IPS-18c (cell line): Measurements from ENCODE around the gene PPP1R12B.
"Not testable (repeated sequence)": the region's sequence is repeated elsewhere in the genome, so short reads cannot be mapped to it uniquely, and the experiment has no call there.

Experiments
- H3K4me3 ChIP-seq: 2 replicates; pipeline ENCODE4 v1.7.0; 2013; ENCODE audit warnings: low read depth, mild to moderate bottlenecking, low read length, moderate library complexity; ENCODE audit not compliant: insufficient read depth
- H3K9me3 ChIP-seq: one replicate; pipeline ENCODE4 v1.6.1; 2013; ENCODE audit warnings: mild to moderate bottlenecking, low read length, moderate library complexity; ENCODE audit not compliant: control insufficient read depth, insufficient read depth

PPP1R12B gene

GRCh38 chr1:202551683-202552082 lies 203.2 kb downstream of the PPP1R12B start:
- Histone ChIP-seq H3K4me3 (no peak overlapping the region), H3K9me3 (no peaks in the 10 kb centered on the region)

DNA sequence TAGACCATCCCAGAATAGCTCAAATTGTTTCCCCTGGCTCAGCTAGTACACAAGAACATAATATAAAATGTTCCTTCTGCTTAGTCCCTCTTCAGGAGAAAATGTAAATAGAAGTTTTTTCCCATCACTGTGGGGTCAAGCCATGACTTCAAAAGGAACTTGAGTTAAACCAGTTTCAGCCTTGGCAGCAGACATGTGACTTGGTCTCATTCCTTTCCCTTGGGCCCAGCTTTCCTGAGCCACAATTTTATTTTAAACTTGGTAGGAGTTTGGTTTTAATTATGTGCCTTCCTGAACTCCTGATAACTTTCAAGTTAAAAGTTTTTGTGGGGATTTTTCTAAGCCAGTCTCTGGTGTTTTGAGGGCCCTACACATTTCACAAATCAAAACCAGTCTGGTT lies 204.1 kb downstream of the PPP1R12B start:
- H3K4me3 ChIP-seq, H3K9me3 ChIP-seq: not testable (repeated sequence)

DNA sequence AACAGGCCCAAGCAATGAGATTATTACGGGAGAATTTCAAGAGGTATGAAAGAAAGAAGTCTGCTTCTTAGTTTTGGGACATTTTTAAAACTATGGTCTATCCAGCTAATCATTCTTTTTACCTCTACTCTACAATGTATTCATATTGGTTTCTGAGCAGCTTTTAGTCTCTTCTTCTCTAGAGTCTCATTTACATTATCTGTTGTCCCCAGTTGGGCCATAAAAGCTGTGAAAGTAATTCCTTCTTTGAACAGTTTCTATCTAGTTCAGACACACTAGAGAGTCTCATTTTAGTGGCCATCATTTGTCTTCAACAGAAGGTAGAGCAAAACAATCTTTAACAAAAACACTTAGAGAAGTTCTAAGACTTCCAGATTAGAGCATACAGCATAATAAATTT lies 204.6 kb downstream of the PPP1R12B start:
- not testable (repeated sequence) for H3K9me3 ChIP-seq, H3K4me3 ChIP-seq

DNA sequence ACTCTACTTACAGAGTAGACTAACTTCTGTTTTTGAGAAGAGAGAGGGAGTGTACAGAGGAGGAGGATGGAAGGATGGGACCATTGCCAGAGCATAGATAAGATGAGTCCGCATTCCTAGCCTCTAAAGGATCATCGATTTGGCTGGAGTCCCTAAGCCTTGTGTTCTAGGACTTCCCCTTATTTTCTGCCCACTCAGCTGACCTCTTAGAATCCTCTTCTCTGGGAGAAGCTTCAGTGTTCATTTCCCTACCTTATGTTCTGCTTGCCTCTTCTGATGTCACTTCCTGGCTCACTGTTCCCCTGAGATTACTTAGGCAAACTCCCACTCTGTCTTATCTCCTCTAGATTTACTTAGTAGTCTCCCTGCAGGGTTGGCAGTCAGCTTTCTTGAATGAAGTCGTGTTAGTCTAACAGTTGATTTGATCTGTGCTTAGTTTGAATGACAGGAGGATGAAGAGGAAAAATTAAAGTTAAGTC lies 205.1 kb downstream of the PPP1R12B start:
- Histone ChIP-seq H3K4me3 (no peak overlapping the region), H3K9me3 (no peaks in the 10 kb centered on the region)

DNA sequence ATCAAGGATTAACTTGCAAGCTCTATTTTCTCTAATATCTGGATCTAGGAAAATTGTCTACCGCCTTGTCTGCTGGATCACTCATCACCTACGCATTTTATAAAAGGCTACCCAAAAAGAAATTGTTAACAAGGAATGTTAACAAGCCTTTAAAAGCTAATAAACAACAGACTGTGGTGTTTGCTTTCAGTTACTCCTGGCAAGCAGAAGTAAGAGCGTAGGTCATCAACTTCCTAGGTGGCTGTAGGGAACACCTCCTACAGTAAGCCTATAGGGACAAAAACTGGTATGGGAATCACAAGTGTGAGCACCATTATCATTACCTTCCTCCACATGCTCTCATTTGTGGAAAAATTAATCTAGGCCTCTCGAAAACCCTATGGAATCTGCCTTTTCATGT lies 206.1 kb downstream of the PPP1R12B start:
- not testable (repeated sequence) for H3K9me3 ChIP-seq, H3K4me3 ChIP-seq

DNA sequence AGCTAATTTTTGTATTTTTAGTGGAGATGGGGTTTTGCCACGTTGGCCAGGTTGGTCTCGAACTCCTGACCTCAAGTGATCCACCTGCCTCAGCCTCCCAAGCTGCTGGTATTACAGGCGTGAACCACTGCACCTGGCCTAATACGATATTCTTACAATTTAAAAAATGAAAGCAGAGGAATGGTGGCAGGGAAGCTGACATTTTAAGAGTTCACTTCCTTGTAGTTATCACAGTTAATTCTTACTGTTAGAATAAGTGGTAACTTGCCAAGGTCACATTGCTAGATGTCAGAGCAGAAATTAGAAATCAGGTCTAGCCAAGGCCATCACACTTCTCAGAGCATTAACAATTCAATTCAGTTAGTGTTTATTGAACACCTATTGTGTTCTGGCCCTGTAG lies 207.5 kb downstream of the PPP1R12B start:
- H3K4me3 ChIP-seq, H3K9me3 ChIP-seq: not testable (repeated sequence)

- H3K4me3 ChIP-seq, H3K9me3 ChIP-seq: not testable (repeated sequence)
Observed at GRCh38 chr1:202557662-202558061, 209.2 kb downstream of the PPP1R12B start.

- Histone ChIP-seq H3K9me3 (no peaks in the 10 kb centered on the region), H3K4me3 (no peak overlapping the region)
Observed at GRCh38 chr1:202561240-202561639, 212.7 kb downstream of the PPP1R12B start.

- no peak overlapping the region for H3K4me3 ChIP-seq
- H3K9me3 ChIP-seq: no peaks in the 10 kb centered on the region
Observed at GRCh38 chr1:202561726-202562443, 213.4 kb downstream of the PPP1R12B start.

- Histone ChIP-seq H3K4me3 (no peak overlapping the region), H3K9me3 (no peaks in the 10 kb centered on the region)
Observed at GRCh38 chr1:202562444-202563060, 214.1 kb downstream of the PPP1R12B start.

DNA sequence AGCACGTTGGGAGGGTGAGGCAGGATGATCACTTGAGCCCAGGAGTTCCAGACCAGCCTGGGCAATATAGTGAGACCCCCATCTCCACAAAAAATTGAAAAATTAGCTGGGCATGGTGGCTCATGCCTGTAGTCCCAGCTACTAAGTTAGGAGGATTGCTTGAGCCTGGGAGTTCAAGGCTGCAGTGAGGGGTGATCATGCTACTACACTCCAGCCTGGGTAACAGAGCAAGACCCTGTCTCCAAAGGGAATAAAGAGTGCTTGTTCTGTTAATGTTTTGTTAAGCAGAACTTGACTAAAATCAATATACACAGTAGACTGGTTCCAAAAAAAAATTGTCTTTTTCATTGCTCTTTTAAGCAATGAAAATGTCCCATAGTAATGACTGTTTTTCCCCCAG lies 215.3 kb downstream of the PPP1R12B start:
- no peak overlapping the region for H3K4me3 ChIP-seq

GRCh38 chr1:202564958-202565495 lies 216.5 kb downstream of the PPP1R12B start:
- H3K4me3 ChIP-seq: no peak overlapping the region
- no peaks in the 10 kb centered on the region for H3K9me3 ChIP-seq

More for the DNA sequence above, 215.3 kb downstream of the PPP1R12B start:
- H3K9me3 ChIP-seq: no peaks in the 10 kb centered on the region

DNA sequence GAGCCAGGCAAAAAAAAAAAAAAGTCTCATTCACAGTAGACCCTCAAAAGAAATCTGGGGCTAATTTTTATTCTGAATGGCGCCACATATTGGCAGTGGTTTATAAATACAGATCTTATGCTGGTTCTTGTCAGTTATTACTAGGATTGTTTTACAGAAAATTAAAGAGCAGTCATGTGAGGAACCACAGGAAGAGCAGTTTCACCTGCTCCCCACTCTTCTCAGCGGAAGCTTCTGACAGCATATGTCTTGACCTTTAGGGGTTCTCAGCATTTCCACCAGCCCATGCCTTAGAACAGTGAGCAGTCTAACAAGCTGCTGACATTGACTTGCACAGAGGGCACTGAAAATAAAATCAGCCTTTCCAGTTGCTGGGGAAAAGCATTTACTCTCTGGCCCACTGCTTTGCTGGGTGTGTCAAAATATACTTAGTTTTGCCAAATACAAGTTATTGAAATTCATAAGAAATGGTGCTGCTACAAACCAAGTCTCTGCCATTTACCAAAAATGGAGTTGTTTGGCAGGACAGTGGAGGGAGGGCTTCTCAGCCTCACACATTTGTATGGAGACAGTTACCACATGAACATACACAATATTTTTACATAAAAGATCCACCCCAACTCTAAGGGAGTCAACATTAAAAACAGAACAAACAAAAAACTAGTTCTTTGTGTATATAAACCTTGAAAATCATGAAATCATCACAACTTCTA lies 217.5 kb downstream of the PPP1R12B start:
- H3K9me3 ChIP-seq: no peaks in the 10 kb centered on the region
- no peak overlapping the region for H3K4me3 ChIP-seq

DNA sequence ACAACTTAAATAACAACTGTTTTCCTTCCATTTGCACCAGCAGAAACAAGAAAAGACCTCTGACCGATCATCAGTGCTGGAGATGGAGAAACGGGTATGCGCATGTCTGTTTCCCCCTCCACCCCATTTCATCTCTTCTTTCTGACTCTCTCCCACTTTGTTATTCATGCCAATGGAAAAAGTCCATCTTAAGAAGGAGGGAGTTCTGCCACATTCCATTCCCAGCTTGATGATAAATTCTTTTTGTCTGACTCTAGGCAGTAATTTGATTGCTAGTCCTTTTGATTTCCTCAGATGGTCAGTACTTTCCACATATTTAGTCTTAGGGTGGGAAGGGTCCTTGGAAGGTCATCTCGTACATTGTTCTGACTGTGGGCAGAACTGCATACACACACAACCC lies 219.2 kb downstream of the PPP1R12B start:
- H3K4me3 ChIP-seq: no peak overlapping the region
- H3K9me3 ChIP-seq: no peaks in the 10 kb centered on the region

- no peak overlapping the region for H3K4me3 ChIP-seq
- no peaks in the 10 kb centered on the region for H3K9me3 ChIP-seq
Observed at GRCh38 chr1:202568410-202568809, 219.9 kb downstream of the PPP1R12B start.

DNA sequence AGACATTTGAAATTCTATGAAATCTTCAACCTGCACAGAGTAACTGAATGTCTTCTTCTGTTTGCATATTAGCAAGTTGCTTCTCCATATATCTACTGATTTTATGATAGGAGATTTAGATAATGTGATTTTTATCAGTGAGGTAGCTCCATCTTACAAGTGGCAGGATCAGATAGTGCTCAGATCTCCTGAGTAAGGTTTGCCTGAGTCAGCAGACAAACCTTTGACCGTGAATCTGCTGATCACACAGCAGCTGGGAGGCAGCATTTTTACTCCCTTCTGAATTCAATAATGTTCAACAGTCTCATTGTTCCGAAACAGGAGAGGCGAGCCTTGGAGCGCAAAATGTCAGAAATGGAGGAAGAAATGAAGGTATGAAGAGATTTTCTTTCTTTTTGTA lies 220.3 kb downstream of the PPP1R12B start:
- Histone ChIP-seq H3K4me3 (no peak overlapping the region), H3K9me3 (no peaks in the 10 kb centered on the region)

DNA sequence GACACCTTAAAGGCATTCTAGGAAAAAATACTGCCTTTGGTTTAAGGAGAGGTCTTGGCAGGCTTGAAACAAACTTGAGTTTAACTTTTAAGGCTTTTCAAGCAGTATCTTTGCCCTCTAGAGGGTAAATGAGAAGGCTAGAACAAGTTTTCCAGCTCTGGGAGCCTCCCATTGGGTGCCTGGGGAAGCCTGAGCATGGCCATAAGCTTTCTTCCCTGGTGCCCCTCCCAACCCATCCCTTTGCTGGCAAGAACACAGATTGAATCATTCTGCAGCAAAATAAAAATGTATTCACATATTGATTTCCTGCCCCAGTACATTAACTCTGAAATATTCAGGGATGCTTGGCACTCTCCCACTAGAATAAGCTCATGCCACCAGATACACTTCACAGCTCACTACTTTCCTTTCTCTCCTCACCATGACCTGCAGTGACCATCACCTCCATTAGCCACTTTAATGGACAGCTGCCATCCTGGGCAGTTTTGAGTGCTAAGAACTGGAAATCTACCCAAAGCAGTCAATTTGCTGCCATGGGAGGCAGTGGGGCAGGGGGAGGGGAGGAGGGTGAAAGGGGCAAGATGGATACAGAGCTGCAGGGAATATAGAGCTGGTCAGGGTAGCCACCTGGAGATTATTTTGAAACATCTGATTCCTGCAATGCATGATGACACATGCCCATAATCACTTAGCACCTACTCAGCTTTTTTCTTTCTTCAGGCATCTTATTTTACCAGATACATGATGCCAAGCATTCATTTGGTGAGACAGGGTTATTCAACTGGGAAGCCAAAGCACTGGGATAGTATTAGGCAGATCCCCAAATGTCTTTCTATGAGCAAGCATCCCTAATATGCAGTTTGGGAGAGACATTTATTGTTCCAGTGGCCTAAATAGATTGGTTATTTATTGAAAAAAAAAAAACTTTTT lies 221.2 kb downstream of the PPP1R12B start:
- H3K4me3 ChIP-seq: no peak overlapping the region
- H3K9me3 ChIP-seq: no peaks in the 10 kb centered on the region
